NCI-H2227 treated with DMSO at 0.1 percent for 48 hours (cell line): Measurements from ENCODE around the gene EMP1.

Source experiments
- DNase-seq: peaks from one replicate; lab custom pipeline; 2025; lab: John Stamatoyannopoulos, UW

The EMP1 gene, protein sequence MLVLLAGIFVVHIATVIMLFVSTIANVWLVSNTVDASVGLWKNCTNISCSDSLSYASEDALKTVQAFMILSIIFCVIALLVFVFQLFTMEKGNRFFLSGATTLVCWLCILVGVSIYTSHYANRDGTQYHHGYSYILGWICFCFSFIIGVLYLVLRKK

DNA sequence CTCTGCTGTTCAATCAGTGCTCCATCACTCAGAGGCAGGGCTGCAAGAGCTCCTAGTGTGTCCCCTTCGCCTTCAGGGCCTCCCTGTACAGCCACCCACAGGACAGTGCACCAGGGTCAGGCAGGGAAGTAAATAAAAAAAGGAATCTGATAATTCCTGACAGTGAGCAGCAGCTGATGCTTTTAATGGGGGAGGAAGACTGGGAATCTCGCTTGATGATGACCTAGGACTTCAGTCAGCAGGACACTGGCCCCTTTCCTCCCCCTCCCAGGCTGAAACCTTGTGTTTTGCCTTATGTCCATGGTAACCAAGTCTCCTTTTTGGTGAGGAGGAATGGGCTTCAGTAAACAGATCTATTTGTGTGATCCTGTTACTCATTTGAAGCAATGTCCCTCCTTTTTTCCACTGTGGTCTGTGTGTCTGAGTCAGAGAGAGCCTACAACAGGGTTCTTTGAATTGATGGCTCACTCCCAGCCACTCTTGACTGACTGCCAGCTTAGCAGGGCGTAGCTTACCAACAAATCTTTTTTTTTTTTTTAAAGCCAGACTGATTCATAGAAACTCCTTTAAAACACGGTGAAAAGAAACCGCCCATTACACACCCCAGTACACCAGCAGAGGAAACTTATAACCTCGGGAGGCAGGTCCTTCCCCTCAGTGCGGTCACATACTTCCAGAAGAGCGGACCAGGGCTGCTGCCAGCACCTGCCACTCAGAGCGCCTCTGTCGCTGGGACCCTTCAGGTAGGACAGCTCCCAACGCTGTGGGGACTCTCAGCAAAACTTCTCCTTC, at the start of gene EMP1:
TSS of gene EMP1 (plus strand) at position 597 of the 792 bp plus-strand sequence. CDS start 14,785 bp downstream, outside the sequence.
- no peak for DNase-seq

DNA sequence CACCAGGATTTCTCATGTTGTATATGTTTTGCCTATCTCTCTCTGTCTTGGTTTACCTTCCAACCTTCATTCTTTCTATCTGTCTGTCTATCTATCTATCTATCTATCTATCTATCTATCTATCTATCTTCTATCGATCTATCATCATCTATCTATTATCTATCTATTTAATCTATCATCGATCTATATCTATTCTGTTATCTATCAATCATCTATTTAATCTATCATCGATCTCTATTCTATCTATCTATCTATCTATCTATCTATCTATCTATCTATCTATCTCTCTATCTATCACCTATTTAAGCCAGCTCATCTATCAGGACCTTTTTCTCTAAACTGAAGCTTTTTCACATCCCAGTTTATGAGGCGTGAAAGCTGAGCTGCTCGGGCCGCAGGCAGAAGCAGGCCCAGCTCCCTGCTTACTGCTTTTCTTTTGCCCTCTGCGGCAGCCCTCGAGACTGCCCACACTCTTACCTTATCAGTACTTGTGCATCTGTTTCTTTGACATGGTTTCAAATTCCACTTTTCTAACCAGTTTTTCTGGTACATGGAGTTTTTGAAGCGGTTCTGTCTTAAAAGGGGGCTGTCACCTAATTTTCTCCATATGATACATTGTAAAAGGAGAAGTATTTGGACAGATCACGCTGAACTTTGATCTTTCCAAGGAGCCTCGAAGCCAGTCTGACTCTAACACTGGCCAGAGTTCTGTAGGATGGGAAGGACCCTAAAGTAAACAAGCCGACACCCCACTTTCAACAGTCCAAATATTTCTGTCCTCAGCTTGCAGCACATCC, 48.6 kb upstream of the EMP1 start:
- DNase-seq: no peak

DNA sequence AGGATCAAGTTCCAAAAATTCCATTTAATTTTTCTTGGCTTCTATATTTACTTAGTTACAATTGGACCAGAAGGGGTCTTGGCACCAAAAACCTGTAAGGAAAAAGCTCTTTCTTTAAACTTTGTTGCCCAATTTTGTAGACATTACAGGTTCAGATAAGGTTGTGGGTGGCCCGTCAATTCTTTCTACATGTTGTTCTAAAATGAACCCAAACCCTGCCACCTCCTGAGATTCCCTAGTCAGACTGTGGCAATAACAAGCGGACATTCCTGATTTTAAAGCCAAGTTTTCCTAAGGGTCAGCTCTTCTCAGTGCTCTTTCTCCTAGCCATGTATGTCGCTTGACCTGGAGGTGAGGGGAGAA, 48.1 kb upstream of the EMP1 start:
- DNase-seq: no peak

DNA sequence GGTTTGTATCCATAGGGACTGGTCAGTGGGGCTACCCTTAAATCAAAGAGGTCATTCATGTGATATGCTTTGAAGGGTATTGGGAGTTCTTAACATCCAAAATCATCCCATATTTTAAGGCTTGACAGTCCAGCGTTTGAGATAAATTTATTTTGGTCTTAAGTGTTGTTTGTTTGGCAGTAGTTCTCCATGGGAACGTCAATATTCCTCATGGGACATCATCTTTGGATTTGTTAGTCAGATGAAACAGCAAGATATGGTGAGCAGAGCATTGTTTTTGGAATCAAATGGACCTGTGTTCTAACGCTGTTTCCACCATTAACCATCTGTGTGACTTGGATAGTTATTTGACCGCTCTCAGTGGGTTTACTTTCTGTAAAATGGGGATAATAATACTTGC, 47.1 kb upstream of the EMP1 start:
- DNase-seq: no peak

DNA sequence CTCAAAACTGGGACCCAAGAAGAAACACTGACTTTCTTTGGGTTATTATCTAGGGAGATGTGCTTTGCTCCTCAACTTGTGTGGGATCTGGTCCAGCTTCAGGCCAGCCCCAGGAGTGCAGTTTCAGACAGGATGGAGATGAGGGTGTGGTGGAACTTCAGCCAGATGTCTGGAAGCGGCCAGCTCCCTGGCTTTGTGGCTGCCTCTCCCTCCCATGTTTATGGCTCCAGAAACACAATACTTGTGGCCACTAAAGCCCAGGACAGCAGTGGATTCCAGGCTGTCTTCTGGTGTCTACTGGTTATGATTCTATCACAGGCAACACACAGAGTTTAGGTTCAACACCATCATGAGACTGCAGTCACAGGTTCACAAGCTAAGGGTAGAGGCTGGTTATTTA, 44.2 kb upstream of the EMP1 start:
- no peak for DNase-seq

DNA sequence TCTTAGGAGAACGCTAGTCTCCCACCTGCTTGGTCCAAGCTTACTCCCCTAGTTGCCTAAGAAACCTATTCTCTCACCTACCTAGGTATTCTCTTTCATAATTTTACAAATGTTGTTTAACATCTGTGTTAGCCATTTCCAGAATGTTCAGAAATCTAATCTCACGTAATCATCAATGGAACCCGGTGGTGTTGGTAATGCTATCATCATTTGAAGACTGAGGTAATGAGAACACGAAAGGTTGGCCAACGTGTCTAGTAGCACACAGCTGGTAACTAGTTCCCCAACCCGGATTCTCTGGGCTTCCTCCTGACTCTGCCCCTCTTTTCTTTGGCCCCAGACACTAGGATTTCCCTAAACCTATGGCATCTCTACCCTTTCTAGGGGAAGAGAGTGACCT, 43.8 kb upstream of the EMP1 start:
- no peak for DNase-seq

DNA sequence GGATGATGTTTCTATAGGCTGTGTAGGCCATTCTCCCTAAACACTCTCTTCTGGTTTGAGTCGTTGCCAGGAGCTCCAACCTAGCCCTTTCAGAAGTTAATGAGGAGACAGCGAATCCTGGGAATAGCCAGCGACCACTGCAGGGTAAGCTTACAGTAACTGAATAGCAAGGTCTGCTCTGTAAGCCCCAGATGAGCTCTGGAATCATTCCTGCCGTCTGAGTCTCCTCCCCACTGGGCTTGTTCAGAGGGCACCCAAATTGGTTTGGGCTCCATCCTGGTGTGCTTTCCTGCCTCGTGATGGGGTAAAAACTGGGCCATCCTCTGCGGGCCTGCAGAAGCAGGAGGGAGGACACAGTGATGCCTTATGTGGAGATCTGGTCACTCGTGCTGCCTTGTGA, 43.3 kb upstream of the EMP1 start:
- DNase-seq: no peak

DNA sequence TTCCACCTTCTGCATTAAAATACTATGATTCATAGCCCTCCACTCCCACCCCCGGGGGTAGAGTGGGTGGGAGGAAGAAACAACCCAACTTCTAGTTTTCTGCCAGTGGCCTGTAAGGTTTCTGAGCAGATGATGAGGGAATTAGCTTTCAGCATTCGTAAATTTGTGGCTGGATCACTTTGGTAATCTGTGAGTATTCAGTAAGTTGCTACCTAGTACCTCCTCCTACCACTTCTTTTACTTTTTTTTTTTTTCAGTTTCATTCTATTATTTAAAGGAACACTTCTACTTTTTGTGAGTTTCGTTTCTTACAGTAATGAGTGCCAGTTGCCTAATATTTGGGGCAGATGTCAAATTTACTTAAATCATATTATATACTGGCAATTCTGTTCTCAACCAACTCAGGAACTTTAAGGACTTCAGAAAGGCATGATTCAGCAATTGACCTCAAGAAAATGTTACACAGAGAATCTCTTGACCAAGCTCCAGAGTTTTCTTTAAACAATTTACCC, 42.4 kb upstream of the EMP1 start:
- no peak for DNase-seq

DNA sequence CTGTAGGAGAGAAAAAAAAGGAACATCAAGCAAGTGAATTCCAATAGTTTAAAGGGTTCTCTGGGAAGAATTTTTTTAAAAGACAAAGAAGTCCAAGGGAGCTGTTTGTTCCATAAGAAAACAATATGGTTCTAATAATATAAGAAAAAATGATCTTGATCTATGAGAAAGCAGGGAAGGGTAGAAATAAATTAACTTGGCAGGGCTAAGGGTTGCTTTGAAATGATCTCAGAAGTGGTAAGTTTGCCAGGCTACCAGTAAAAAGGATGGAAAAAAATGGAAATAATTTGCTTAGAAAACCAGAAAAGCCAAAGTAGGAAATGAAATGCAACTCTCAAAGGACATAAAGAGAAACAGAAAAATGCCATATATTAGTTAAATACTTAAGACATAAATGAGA, 41.7 kb upstream of the EMP1 start:
- DNase-seq: no peak

DNA sequence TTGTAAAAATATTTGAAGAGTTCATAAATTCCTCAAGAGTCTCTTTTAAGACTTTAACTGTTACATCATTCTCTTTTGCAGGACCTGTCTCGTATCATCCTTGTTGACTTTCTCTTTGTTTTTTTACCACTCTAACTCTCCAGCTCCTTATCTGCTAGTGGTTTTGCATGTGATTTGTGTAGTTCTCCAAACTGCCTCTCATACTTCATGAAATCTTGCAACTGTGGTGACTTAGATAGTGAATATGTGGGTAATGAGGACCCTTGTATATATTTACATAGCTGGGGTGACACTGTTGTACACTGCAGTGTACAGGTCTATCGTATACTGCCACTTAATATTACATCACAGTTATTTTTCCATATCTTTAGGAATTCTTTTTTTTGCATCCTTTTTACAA, 40.2 kb upstream of the EMP1 start:
- no peak for DNase-seq

DNA sequence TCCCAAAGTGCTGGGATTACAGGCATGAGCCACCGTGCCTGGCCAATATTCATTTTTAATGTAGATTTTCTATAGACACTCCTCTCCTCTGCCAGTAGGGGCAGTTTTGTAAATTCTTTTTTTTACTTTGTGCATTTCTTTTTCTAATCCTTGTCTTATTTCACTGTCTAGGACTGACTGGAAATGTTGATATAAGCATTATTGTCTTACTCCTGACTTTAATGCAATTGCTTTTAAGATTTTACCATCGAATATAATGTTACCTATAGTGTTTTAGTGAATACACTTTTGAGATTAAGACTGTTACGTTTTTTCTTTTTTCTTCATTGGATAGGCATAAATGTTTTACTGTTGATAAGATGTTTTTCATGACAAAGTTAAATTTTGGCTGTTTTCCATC, 35.4 kb upstream of the EMP1 start:
- DNase-seq: no peak

DNA sequence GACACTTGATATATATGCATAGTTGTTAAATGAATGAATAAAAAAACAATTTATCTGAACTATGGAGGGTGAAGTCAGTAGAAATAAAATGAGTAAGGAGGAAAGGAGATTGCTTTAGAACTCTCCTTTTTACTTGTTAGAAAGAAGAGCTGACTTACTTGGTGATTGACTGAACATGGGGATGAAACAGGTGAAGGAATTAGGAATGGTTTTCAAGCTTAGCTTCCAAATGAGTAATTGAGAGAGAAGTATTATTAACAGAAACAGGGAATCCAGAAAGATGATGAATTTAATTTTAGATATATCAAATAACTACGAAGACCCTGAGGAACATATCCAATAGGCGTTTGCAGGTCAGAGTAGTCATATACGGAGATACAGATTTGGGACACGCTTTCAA, 33.6 kb upstream of the EMP1 start:
- no peak for DNase-seq

DNA sequence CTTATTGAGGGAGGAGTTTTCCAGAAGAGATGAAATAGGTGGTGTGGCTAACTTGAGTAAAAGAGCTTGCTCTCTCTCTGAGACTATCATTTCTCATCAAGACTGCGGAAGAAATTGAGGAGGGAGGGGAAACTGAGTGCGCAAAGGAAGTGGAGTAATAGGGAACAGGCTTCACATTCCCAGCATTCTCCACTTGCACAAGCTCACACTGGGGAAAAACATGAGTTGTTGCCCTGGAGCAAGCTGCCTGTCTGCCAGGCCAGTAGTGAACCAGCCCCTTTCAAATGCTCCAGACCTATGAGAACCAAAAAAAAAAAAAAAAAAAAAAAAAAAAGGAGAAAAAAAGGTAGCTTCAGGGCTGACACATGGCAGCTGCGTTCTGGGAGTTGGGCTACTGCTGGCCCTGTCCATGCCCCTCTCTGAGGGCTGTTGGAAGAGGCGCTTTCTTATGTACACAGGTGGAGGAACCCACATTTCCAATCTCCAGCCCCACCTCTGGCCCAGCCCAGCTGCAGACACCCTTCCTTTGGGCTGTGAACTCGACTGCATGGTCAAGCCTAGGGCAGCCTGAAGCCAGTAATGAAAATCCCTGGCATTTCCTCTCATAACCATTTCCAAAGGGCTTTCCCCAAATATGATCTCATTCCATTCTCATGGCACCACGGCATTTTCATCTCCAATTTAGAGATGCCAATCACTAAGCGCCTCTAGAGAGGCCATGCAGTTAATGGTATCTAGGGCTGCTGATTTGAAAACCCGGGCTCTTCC, 32.5 kb upstream of the EMP1 start:
- DNase-seq: no peak

DNA sequence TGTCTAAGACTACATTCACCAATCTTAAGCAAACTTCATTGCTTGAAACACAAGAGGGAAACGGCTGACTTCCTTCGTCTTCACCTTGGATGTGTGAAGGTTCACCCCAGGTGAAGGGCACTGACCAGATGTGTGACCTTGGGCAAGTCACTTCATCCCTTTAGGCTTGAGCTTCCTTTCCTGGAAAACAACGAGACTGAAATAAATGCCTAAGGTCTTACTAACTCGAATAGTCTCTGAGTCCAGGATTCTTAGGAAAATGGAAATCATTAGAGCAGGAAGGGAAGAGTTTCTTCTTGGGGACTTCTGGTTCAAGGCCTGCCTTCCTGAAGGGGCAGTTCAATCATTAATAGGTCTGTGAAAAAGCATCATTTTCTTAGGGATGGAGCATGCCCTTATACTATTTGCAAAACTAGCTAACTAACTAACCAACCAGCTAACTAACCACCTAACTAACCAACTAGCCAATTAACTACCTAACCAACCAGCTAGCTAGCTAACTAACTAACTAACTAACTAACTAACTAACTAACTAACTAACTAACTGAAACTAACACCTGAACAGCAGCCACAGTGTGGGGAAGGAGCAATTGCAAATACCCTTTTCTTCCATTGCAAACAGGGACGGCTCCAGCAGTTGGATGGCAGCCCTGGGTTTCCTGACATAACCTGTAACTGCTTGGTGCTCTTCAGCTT, 31.5 kb upstream of the EMP1 start:
- no peak for DNase-seq

DNA sequence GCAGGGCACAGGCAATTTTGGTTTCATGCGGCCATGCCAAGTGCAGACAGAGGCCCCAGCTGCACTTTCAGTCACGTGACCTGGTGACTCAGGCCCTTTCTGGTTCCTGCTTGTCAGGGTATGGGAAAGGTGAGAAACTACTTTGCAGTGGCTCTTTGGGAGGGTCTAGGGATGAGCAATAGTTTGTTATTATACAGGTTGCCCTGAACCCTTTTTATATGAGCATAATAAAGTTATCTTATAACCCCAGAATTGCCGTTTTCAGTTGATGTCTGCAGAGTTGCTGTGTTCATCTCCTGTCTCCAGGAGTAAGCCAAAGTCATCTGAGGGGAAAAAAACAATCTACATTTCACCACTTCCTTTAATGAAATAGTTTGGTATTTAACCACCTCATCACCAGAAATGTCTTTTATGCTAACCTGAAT, 30.9 kb upstream of the EMP1 start:
- DNase-seq: no peak

DNA sequence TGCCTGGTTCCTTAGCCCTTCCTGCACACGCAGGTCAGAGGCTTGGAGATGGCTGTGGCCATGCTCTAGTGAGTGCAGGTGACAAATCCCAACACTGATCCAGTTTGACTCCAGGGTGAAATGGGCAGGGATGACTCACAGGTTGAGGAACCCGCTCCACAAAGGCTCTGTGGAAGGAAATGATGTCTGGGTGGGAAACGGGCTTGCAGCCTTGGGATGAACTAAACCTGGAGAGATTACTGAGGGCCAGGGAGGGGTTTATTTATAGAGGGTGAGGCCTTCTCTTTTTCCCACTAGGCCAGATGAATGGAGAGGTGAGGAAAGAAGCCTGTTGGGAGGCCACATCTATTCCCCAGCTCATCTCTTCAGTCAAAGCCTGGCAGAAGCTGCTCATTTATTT, 29.3 kb upstream of the EMP1 start:
- no peak for DNase-seq

DNA sequence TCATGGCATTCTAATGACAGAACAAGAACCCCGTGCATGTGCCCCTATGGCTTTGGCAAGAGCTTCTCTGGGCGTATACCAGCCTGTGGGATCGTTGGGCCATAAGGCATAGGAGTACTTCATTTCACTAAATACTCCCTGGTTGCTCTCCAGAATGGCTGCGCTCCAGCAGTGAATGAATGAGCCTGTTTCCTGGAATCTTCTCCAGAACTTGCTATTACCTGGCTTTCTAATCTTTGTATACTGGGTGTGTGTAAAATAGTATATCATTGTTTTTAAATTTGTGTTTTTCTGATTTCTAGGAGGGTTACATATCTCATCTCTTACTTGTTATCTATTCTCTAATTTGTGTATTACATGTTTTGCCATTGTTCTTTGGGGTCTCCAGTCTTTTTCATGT, 28.6 kb upstream of the EMP1 start:
- DNase-seq: no peak

DNA sequence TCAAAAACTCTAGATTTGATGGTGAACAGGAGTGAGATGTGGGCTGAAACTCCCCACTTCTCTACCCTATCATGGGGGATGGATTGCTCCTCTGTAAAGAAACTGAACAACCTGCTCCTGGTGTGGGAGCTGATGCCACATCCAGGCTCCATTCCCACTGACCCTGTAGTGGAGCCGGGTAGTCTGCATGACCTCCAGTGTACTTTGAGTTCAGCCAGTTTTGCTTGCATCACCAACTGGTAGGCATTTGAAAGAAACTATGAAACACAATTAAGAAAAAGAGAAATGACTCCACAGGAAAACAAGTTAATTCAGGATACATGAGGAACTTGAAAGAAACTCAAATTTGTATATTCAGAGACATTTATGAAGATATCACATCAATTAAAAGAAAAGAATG, 27.3 kb upstream of the EMP1 start:
- no peak for DNase-seq

DNA sequence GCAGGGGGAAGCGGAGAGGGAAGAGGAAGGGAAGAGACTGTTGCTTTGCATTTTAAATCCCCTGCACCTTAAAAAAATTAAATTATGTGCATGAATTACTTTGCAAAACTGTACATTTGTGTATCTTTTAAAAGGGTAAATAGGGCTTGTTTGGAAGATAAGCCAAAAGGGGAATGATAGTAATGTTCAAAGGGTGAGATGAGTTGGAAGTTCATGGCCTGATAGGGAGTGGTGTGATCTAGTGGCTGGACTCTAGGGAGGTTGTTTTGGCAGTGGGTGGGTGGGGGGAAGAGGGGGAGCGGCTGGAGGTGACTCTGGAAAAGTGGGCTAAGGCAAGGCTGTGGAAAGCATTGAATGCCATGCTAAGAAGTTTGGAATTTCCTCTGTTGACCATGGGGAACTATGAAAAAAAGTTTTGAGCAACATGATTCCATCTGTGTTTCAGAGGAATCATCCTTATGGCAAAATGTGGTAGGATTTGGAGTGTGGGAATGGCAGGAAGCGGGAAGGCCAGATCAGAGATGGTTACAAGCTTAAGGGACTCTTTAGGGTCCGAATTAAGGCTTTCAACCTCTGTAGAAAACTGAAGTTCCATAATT, 25.5 kb upstream of the EMP1 start:
- no peak for DNase-seq

DNA sequence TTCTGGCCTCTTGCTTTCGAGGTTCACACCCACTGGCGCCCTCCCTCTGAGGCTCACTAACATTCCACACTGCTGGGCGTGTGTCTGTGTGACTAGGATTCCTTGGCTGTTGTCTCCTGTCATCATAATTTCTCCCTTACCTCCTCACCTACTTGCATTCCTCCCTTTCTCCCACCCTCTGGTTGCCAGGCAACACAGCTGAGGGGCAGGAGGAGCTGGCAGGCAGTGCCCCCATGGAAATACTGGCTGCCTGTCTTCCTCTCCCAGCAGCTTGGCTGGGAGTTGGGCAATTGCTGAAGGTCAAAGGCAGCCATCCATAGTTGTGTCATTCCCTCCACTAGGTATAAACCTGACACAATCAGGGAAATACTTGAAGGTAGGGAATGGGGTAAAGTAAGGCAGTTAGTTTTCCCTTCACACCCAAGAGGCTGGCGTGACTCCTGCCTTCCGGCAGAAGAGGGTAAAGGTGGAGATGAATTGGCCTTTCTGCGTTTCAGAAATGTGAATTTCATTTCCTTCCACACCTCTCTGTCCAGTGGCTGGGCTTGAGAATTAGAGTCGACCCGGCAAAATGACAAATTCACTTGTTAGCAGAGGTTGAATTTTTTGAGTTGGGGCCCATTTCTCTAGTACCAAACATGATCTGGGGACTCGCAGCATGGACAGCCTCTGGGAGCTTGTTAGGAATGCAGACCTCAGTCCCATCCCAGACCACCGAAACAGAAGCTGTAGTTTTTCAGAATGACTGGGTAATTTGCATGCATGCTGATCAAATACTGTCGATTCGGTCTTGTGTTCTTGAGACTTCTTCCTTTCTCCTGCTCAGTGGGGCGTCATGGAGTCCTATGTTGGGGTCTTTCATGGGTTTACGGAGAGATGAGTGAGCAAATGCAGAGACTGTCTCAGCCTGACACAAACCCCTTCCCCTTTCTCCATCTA, 24.3 kb upstream of the EMP1 start:
- DNase-seq: no peak
